Transverse colon (tissue), 4 donors: ENCODE measurements around the gene RNF215.

Source experiments
- CTCF ChIP-seq, 5 experiments: fragments of 200-600 bp in 3 of 5; fragments of 450-650 bp in 2 of 5; sonication (generic) in 3 of 5; IDR thresholded peaks; 1 replicate in 2 of 5; 2 replicates in 3 of 5; pipeline ENCODE4 v1.5.1; 2016 to 2017; ENCODE audit warnings: antibody characterized with exemption in 5 of 5, inconsistent platforms in 3 of 5, mild to moderate bottlenecking in 2 of 5, moderate library complexity in 1 of 5
- POLR2AphosphoS5 ChIP-seq, 3 donors: sonication (generic); formaldehyde crosslinking; IDR thresholded peaks; one replicate each; pipeline ENCODE4 v1.6.1; 2016; ENCODE audit warnings: antibody characterized with exemption in 3 of 3

- TF ChIP-seq POLR2AphosphoS5 (IDR thresholded peaks at IDR 0.05) (no peak), CTCF (IDR thresholded peaks at IDR 0.05) (no peak)
These were observed 7.2 kb downstream of the RNF215 start for GRCh38 chr22:30380011-30380410.
